ENCODE results near the gene MUS81. TPM values are rescaled to one million over a fixed set of nuclear protein-coding genes. Genes with fewer than 3 reads are reported as not detected.

The MUS81 gene
- total RNA-seq, 1 donor from 2014 or later, result 71.8 TPM

- DNase-seq (ENCODE audit: low read depth), result no peak
- no peak overlapping the region for H3K4me3 ChIP-seq (ENCODE audit: low read depth, low read length)
- TF ChIP-seq CTCF (conservative IDR thresholded peaks at IDR 0.05; ENCODE audit: low read depth, low read length), result no peak
These were observed 6.5 kb downstream of the MUS81 start for GRCh38 chr11:65866509-65867283.

- DNase-seq (ENCODE audit: low read depth), result no peak
- H3K4me3 ChIP-seq (ENCODE audit: low read depth, low read length), result no peak overlapping the region
- no peak for TF ChIP-seq CTCF (conservative IDR thresholded peaks at IDR 0.05; ENCODE audit: low read depth, low read length)
These were observed 7.2 kb downstream of the MUS81 start for GRCh38 chr11:65867284-65868071.

- DNase-seq (ENCODE audit: low read depth), result no peak
- no peak overlapping the region for H3K4me3 ChIP-seq (ENCODE audit: low read depth, low read length)
- no peak for TF ChIP-seq CTCF (conservative IDR thresholded peaks at IDR 0.05; ENCODE audit: low read depth, low read length)
These were observed 7.9 kb downstream of the MUS81 start for GRCh38 chr11:65868076-65868667.

GRCh38 chr11:65868907-65869306 lies 8.7 kb downstream of the MUS81 start:
- no peak for TF ChIP-seq CTCF (conservative IDR thresholded peaks at IDR 0.05; ENCODE audit: low read depth, low read length)
- DNase-seq (ENCODE audit: low read depth), result no peak
- no peak overlapping the region for H3K4me3 ChIP-seq (ENCODE audit: low read depth, low read length)

- DNase-seq (ENCODE audit: low read depth), result no peak
- TF ChIP-seq CTCF (conservative IDR thresholded peaks at IDR 0.05; ENCODE audit: low read depth, low read length), result no peak
- H3K4me3 ChIP-seq (ENCODE audit: low read depth, low read length), result no peak overlapping the region
These were observed 9.5 kb downstream of the MUS81 start for GRCh38 chr11:65869643-65870306.

GRCh38 chr11:65870307-65870658 lies 10.1 kb downstream of the MUS81 start:
- TF ChIP-seq CTCF (conservative IDR thresholded peaks at IDR 0.05; ENCODE audit: low read depth, low read length), result no peak
- no peak for DNase-seq (ENCODE audit: low read depth)
- no peak overlapping the region for H3K4me3 ChIP-seq (ENCODE audit: low read depth, low read length)
